ENCODE measurements around the gene MGAT5.

MGAT5 gene

DNA sequence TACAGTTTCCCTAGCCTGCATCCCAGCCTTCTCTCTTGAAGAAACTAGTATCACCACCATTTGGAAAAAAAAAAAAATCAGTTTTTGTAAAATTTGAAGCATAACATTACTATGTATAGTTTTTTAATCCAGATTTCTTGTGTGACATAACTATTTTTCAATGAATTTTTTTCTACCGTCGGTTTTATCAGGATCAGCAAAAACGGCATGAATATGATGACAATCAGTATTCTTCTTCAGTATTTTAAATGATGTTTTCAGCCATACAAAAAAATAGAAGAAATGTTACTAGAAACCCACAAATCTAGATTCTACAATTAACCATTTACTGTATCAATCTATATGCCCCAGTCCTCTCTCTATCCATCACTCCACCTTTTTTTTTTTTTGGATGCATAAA is 103.9 kb downstream of the MGAT5 start:
- no peak overlapping the region for H3K27ac ChIP-seq (ENCODE audit: low read depth, low read length)
- no peak overlapping the region for H3K4me3 ChIP-seq (ENCODE audit: low read depth in 1 of 2, low read length in 2 of 2)
- H3K27me3 ChIP-seq (ENCODE audit: control insufficient read depth in 1 of 2, insufficient read depth in 2 of 2, low read length in 2 of 2) = no peaks in the 10 kb centered on the region
- H3K36me3 ChIP-seq (ENCODE audit: control insufficient read depth in 1 of 2, insufficient read depth in 2 of 2, low read length in 2 of 2) = peaks cover 8 to 19% of the 10 kb centered on the region in 2 donors
- H3K4me1 ChIP-seq (ENCODE audit: control insufficient read depth in 1 of 2, insufficient read depth in 2 of 2, low read length in 2 of 2) = peaks cover 6 to 12% of the 10 kb centered on the region in 2 donors
- H3K9me3 ChIP-seq (ENCODE audit: control insufficient read depth in 1 of 2, low read length in 2 of 2) = no peaks in the 10 kb centered on the region
- H3K9ac ChIP-seq (ENCODE audit: low read depth in 1 of 2, low read length in 2 of 2) = no peak overlapping the region

DNA sequence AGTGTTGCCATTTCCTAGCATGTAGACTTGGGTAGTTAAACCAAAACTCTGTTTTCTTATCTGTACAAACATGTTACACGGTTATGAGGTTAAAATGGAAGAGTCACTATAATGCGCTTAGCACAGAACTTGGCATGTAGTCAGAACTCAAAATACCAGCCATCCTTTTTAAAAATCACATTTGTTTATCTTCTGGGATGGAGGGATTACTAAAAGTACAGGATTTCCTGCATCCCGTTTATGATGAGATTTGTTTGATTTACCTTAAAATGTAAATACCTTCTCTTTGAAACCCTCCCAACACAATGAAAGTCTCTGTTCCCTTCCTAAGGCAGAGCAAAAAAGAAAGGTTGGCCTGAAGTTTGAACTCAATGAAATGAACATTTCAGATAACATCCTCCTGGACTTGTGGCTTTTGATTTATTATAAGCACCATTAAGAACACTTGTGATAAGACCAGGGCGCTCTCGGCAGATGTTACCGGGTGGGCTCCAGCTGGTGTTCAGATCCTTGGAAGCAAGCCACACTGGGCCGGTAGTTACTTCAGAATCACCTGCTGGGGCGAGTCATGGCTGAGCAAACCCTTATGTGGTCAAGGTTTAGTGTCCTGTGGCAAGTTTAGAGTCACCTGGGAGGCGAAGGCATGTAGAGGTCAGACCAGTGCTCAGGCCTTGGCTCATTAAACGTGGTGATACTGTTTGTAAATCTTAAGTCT is 105.7 kb downstream of the MGAT5 start:
- H3K4me3 ChIP-seq (ENCODE audit: low read depth in 1 of 2, low read length in 2 of 2) = no peak overlapping the region
- H3K27me3 ChIP-seq (ENCODE audit: control insufficient read depth in 1 of 2, insufficient read depth in 2 of 2, low read length in 2 of 2) = no peaks in the 10 kb centered on the region
- H3K4me1 ChIP-seq (ENCODE audit: control insufficient read depth in 1 of 2, insufficient read depth in 2 of 2, low read length in 2 of 2) = peaks cover 6 to 12% of the 10 kb centered on the region in 2 donors
- H3K9ac ChIP-seq (ENCODE audit: low read depth in 1 of 2, low read length in 2 of 2) = no peak overlapping the region
- H3K27ac ChIP-seq (ENCODE audit: low read depth, low read length) = no peak overlapping the region
- H3K9me3 ChIP-seq (ENCODE audit: control insufficient read depth in 1 of 2, low read length in 2 of 2) = no peaks in the 10 kb centered on the region
- peaks cover 10 to 25% of the 10 kb centered on the region in 2 donors for H3K36me3 ChIP-seq (ENCODE audit: control insufficient read depth in 1 of 2, insufficient read depth in 2 of 2, low read length in 2 of 2)

GRCh38 chr2:134360745-134361487 is 107.0 kb downstream of the MGAT5 start:
- Histone ChIP-seq H3K27me3 (ENCODE audit: control insufficient read depth in 1 of 2, insufficient read depth in 2 of 2, low read length in 2 of 2) (no peaks in the 10 kb centered on the region), H3K4me1 (ENCODE audit: control insufficient read depth in 1 of 2, insufficient read depth in 2 of 2, low read length in 2 of 2) (peaks cover 6 to 12% of the 10 kb centered on the region in 2 donors), H3K36me3 (ENCODE audit: control insufficient read depth in 1 of 2, insufficient read depth in 2 of 2, low read length in 2 of 2) (peaks cover 10 to 35% of the 10 kb centered on the region in 2 donors), H3K9me3 (ENCODE audit: control insufficient read depth in 1 of 2, low read length in 2 of 2) (no peaks in the 10 kb centered on the region), H3K27ac (ENCODE audit: low read depth, low read length) (no peak overlapping the region), H3K9ac (ENCODE audit: low read depth in 1 of 2, low read length in 2 of 2) (no peak overlapping the region), H3K4me3 (ENCODE audit: low read depth in 1 of 2, low read length in 2 of 2) (no peak overlapping the region)

GRCh38 chr2:134361648-134362047 is 107.8 kb downstream of the MGAT5 start:
- Histone ChIP-seq H3K36me3 (ENCODE audit: control insufficient read depth in 1 of 2, insufficient read depth in 2 of 2, low read length in 2 of 2) (peaks cover 10 to 33% of the 10 kb centered on the region in 2 donors), H3K4me1 (ENCODE audit: control insufficient read depth in 1 of 2, insufficient read depth in 2 of 2, low read length in 2 of 2) (peaks cover 6 to 12% of the 10 kb centered on the region in 2 donors), H3K4me3 (ENCODE audit: low read depth in 1 of 2, low read length in 2 of 2) (no peak overlapping the region), H3K27me3 (ENCODE audit: control insufficient read depth in 1 of 2, insufficient read depth in 2 of 2, low read length in 2 of 2) (no peaks in the 10 kb centered on the region), H3K9me3 (ENCODE audit: control insufficient read depth in 1 of 2, low read length in 2 of 2) (no peaks in the 10 kb centered on the region), H3K9ac (ENCODE audit: low read depth in 1 of 2, low read length in 2 of 2) (no peak overlapping the region), H3K27ac (ENCODE audit: low read depth, low read length) (no peak overlapping the region)

- Histone ChIP-seq H3K27ac (ENCODE audit: low read depth, low read length) (no peak overlapping the region), H3K4me3 (ENCODE audit: low read depth in 1 of 2, low read length in 2 of 2) (no peak overlapping the region), H3K9me3 (ENCODE audit: control insufficient read depth in 1 of 2, low read length in 2 of 2) (no peaks in the 10 kb centered on the region), H3K9ac (ENCODE audit: low read depth in 1 of 2, low read length in 2 of 2) (no peak overlapping the region), H3K4me1 (ENCODE audit: control insufficient read depth in 1 of 2, insufficient read depth in 2 of 2, low read length in 2 of 2) (peaks cover 6 to 12% of the 10 kb centered on the region in 2 donors), H3K36me3 (ENCODE audit: control insufficient read depth in 1 of 2, insufficient read depth in 2 of 2, low read length in 2 of 2) (peaks cover 10 to 36% of the 10 kb centered on the region in 2 donors), H3K27me3 (ENCODE audit: control insufficient read depth in 1 of 2, insufficient read depth in 2 of 2, low read length in 2 of 2) (no peaks in the 10 kb centered on the region)
Observed at GRCh38 chr2:134362152-134362668, 108.3 kb downstream of the MGAT5 start.

DNA sequence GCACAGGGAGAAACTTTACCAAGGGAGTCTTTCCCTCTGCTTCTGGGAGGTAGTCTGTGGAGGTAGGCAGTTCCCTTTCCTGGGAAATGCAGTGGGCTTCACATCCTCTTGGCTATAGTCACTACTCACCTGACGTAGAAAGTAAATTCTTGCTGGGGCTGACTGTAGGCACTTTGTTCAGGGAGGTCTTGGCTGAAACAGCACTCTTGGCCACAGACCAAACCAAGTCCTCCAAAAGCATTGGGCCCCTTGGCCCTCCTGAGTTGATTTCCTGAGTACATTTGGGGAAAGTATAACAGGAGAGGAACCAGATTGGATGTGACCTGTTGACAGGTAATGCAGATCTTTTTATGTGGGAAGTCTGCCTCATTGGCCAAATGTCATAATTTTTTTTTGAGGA is 108.9 kb downstream of the MGAT5 start:
- Histone ChIP-seq H3K9me3 (ENCODE audit: control insufficient read depth in 1 of 2, low read length in 2 of 2) (no peaks in the 10 kb centered on the region), H3K27me3 (ENCODE audit: control insufficient read depth in 1 of 2, insufficient read depth in 2 of 2, low read length in 2 of 2) (no peaks in the 10 kb centered on the region), H3K9ac (ENCODE audit: low read depth in 1 of 2, low read length in 2 of 2) (no peak overlapping the region), H3K27ac (ENCODE audit: low read depth, low read length) (no peak overlapping the region), H3K36me3 (ENCODE audit: control insufficient read depth in 1 of 2, insufficient read depth in 2 of 2, low read length in 2 of 2) (peaks cover 13 to 41% of the 10 kb centered on the region in 2 donors), H3K4me3 (ENCODE audit: low read depth in 1 of 2, low read length in 2 of 2) (no peak overlapping the region), H3K4me1 (ENCODE audit: control insufficient read depth in 1 of 2, insufficient read depth in 2 of 2, low read length in 2 of 2) (peaks cover 6 to 12% of the 10 kb centered on the region in 2 donors)

GRCh38 chr2:134365356-134365755 is 111.5 kb downstream of the MGAT5 start:
- H3K4me3 ChIP-seq (ENCODE audit: low read depth in 1 of 2, low read length in 2 of 2) = no peak overlapping the region
- no peaks in the 10 kb centered on the region for H3K27me3 ChIP-seq (ENCODE audit: control insufficient read depth in 1 of 2, insufficient read depth in 2 of 2, low read length in 2 of 2)
- no peaks in the 10 kb centered on the region for H3K9me3 ChIP-seq (ENCODE audit: control insufficient read depth in 1 of 2, low read length in 2 of 2)
- H3K4me1 ChIP-seq (ENCODE audit: control insufficient read depth in 1 of 2, insufficient read depth in 2 of 2, low read length in 2 of 2) = no peaks in the 10 kb centered on the region
- peaks cover 16 to 45% of the 10 kb centered on the region in 2 donors for H3K36me3 ChIP-seq (ENCODE audit: control insufficient read depth in 1 of 2, insufficient read depth in 2 of 2, low read length in 2 of 2)
- no peak overlapping the region for H3K27ac ChIP-seq (ENCODE audit: low read depth, low read length)
- H3K9ac ChIP-seq (ENCODE audit: low read depth in 1 of 2, low read length in 2 of 2) = no peak overlapping the region

DNA sequence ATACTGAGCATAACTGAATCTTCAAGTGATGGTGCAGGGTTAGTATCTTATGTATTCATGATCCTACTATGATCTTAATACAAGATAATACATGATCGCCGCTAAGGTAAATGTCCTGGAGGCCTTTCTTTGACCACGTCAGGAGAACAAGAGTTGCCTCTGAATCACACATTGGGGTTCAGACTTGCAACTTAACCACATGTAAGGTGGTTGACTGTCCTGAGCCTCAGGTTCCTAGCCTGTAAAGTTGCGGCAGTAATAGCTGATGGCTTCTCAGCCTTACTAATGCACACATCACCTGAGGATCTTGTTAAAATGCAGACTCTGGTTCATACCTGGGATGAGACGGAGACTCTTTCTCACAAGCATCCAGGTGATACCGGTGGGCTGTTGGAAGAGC is 112.5 kb downstream of the MGAT5 start:
- H3K4me1 ChIP-seq (ENCODE audit: control insufficient read depth in 1 of 2, insufficient read depth in 2 of 2, low read length in 2 of 2) = no peaks in the 10 kb centered on the region
- H3K9me3 ChIP-seq (ENCODE audit: control insufficient read depth in 1 of 2, low read length in 2 of 2) = no peaks in the 10 kb centered on the region
- H3K36me3 ChIP-seq (ENCODE audit: control insufficient read depth in 1 of 2, insufficient read depth in 2 of 2, low read length in 2 of 2) = peaks cover 16 to 52% of the 10 kb centered on the region in 2 donors
- H3K27me3 ChIP-seq (ENCODE audit: control insufficient read depth in 1 of 2, insufficient read depth in 2 of 2, low read length in 2 of 2) = no peaks in the 10 kb centered on the region
- no peak overlapping the region for H3K27ac ChIP-seq (ENCODE audit: low read depth, low read length)
- no peak overlapping the region for H3K9ac ChIP-seq (ENCODE audit: low read depth in 1 of 2, low read length in 2 of 2)
- no peak overlapping the region for H3K4me3 ChIP-seq (ENCODE audit: low read depth in 1 of 2, low read length in 2 of 2)

DNA sequence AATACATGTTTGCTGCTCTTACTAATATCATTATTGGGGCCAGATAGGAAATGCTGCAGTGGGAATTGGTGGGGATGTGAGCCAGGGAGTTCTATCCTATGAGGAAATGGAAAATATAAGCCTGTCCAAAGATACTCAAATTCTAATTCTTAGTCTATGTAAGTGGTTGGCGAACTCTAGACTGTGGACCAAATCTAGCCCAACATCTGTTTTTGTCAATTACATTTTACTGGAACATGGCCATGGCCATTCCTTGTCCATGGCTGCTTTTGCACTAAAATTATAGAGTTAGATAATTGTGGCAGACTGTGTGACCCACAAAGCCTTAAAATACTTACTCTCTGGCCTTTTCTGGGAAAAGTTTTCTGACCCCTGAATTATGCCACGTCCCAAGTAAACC is 113.3 kb downstream of the MGAT5 start:
- H3K27me3 ChIP-seq (ENCODE audit: control insufficient read depth in 1 of 2, insufficient read depth in 2 of 2, low read length in 2 of 2) = no peaks in the 10 kb centered on the region
- no peaks in the 10 kb centered on the region for H3K4me1 ChIP-seq (ENCODE audit: control insufficient read depth in 1 of 2, insufficient read depth in 2 of 2, low read length in 2 of 2)
- H3K9me3 ChIP-seq (ENCODE audit: control insufficient read depth in 1 of 2, low read length in 2 of 2) = no peaks in the 10 kb centered on the region
- no peak overlapping the region for H3K27ac ChIP-seq (ENCODE audit: low read depth, low read length)
- H3K4me3 ChIP-seq (ENCODE audit: low read depth in 1 of 2, low read length in 2 of 2) = no peak overlapping the region
- no peak overlapping the region for H3K9ac ChIP-seq (ENCODE audit: low read depth in 1 of 2, low read length in 2 of 2)
- peaks cover 12 to 57% of the 10 kb centered on the region in 2 donors for H3K36me3 ChIP-seq (ENCODE audit: control insufficient read depth in 1 of 2, insufficient read depth in 2 of 2, low read length in 2 of 2)

Measured in duodenal mucosa (tissue), 2 donors.